Transverse colon (tissue), 3 donors: ENCODE measurements around the gene ADCY5.

Experiments
- CTCF ChIP-seq, 5 experiments: fragments of 200-600 bp in 3 of 5; fragments of 450-650 bp in 2 of 5; sonication (generic) in 3 of 5; IDR thresholded peaks; 1 replicate in 2 of 5; 2 replicates in 3 of 5; pipeline ENCODE4 v1.5.1; 2016 to 2017; ENCODE audit warnings: antibody characterized with exemption in 5 of 5, inconsistent platforms in 3 of 5, mild to moderate bottlenecking in 2 of 5, moderate library complexity in 1 of 5
- POLR2A ChIP-seq: fragments of 450-650 bp; IDR thresholded peaks from one replicate; pipeline ENCODE4 v1.6.1; 2016; ENCODE audit warnings: antibody characterized with exemption, mild to moderate bottlenecking, moderate library complexity

- TF ChIP-seq POLR2A (no peak), CTCF (IDR thresholded peaks at IDR 0.05) (no peak)
Measured at GRCh38 chr3:123392368-123392767, 56.5 kb downstream of the ADCY5 start.
